NCI-H2196 treated with DMSO at 0.1 percent for 48 hours (cell line): ENCODE data around the gene MAP3K7.
"Not testable (repeated sequence)": the region's sequence is repeated elsewhere in the genome, so short reads cannot be mapped to it uniquely, and the experiment has no call there.

ENCODE experiments used
- DNase-seq: peaks from one replicate; lab custom pipeline; 2025; ENCODE audit not compliant: unreplicated experiment; lab: John Stamatoyannopoulos, UW

The MAP3K7 gene

GRCh38 chr6:90578894-90579549 lies 7.8 kb downstream of the MAP3K7 start:
- DNase-seq = no peak

GRCh38 chr6:90575267-90575666 lies 11.6 kb downstream of the MAP3K7 start:
- no peak for DNase-seq

- no peak for DNase-seq
These were observed 12.3 kb downstream of the MAP3K7 start for GRCh38 chr6:90574610-90575009.

- no peak for DNase-seq
These were observed 13.2 kb downstream of the MAP3K7 start for GRCh38 chr6:90573624-90574023.

- DNase-seq = no peak
These were observed 14.0 kb downstream of the MAP3K7 start for GRCh38 chr6:90572856-90573255.

- DNase-seq = no peak
These were observed 17.6 kb downstream of the MAP3K7 start for GRCh38 chr6:90569223-90569622.

GRCh38 chr6:90567682-90568081 lies 19.2 kb downstream of the MAP3K7 start:
- DNase-seq = not testable (repeated sequence)

- DNase-seq = not testable (repeated sequence)
These were observed 24.5 kb downstream of the MAP3K7 start for GRCh38 chr6:90562341-90562740.

- no peak for DNase-seq
These were observed 26.9 kb downstream of the MAP3K7 start for GRCh38 chr6:90559931-90560330.

- no peak for DNase-seq
These were observed 29.9 kb downstream of the MAP3K7 start for GRCh38 chr6:90557006-90557405.

GRCh38 chr6:90547991-90548390 lies 38.9 kb downstream of the MAP3K7 start:
- DNase-seq = no peak

GRCh38 chr6:90547079-90547478 lies 39.8 kb downstream of the MAP3K7 start:
- no peak for DNase-seq

GRCh38 chr6:90545448-90545847 lies 41.4 kb downstream of the MAP3K7 start:
- no peak for DNase-seq

- DNase-seq = no peak
These were observed 42.1 kb downstream of the MAP3K7 start for GRCh38 chr6:90544741-90545140.

- DNase-seq = no peak
These were observed 42.8 kb downstream of the MAP3K7 start for GRCh38 chr6:90544081-90544480.

- DNase-seq = no peak
These were observed 45.7 kb downstream of the MAP3K7 start for GRCh38 chr6:90541221-90541620.

GRCh38 chr6:90538278-90539046 lies 48.4 kb downstream of the MAP3K7 start:
- no peak for DNase-seq

- DNase-seq = no peak
These were observed 49.1 kb downstream of the MAP3K7 start for GRCh38 chr6:90537723-90538258.

GRCh38 chr6:90537027-90537426 lies 49.8 kb downstream of the MAP3K7 start:
- no peak for DNase-seq

- DNase-seq = no peak
These were observed 50.4 kb downstream of the MAP3K7 start for GRCh38 chr6:90536520-90536919.

GRCh38 chr6:90534337-90535025 lies 52.4 kb downstream of the MAP3K7 start:
- no peak for DNase-seq
